SK-N-MC (cell line): ENCODE data around the gene HNRNPAB.

Source experiments
- EZH2 ChIP-seq: fragments of 200-600 bp; sonication (generic); IDR thresholded peaks from one replicate; pipeline ENCODE4 v1.6.1; 2017; ENCODE audit warnings: antibody characterized with exemption
- POLR2AphosphoS5 ChIP-seq: IDR thresholded peaks from 2 replicates; pipeline ENCODE4 v1.6.1; 2012; ENCODE audit warnings: mild to moderate bottlenecking, low read depth, low read length, borderline replicate concordance

- TF ChIP-seq POLR2AphosphoS5 (no peak), EZH2 (no peak)
Measured at GRCh38 chr5:178186427-178186826, 17.9 kb upstream of the HNRNPAB start.
